Urinary bladder (tissue), 4 donors: ENCODE data around the gene KLF2. TPM values are rescaled to one million over a fixed set of nuclear protein-coding genes. Genes with fewer than 3 reads are reported as not detected.

Source experiments
- DNase-seq: peaks from one replicate; pipeline ENCODE4 v3.0.0-alpha.2; 2015; ENCODE audit errors: extremely low spot score
- H3K27ac ChIP-seq: one replicate; pipeline ENCODE4 v1.5.1; 2013; ENCODE audit warnings: low read depth, mild to moderate bottlenecking, moderate library complexity
- H3K36me3 ChIP-seq: one replicate; pipeline ENCODE4 v1.6.1; 2013; ENCODE audit warnings: mild to moderate bottlenecking, moderate library complexity; ENCODE audit not compliant: insufficient read depth
- H3K4me1 ChIP-seq: one replicate; pipeline ENCODE4 v1.6.1; 2013; ENCODE audit warnings: mild to moderate bottlenecking, moderate library complexity; ENCODE audit not compliant: insufficient read depth
- H3K4me3 ChIP-seq: one replicate; pipeline ENCODE4 v1.5.1; 2013; ENCODE audit warnings: low read depth, low read length
- WGBS: extraction: QIAGEN DNeasy Blood & Tissue Kit; methylation state at CpG from one replicate; pipeline ENCODE4 v1.1.7; 2013; 5-methylcytosine and 5-hydroxymethylcytosine counted together
- polyA plus RNA-seq: library from polyadenylated mRNA; stranded (reverse); fragments of 200-250 nt; gene quantifications from one replicate; pipeline ENCODE4 v1.2.3, GENCODE V29; 2013
- total RNA-seq: library from RNA; depleted of rRNA; stranded (reverse); fragments of >200 nt; gene quantifications from one replicate; pipeline ENCODE4 v1.2.3, GENCODE V29; 2014
- donor health status: healthy with polysubstance abuse.
- donor health status: healthy.

Gene KLF2
- total and polyA plus RNA-seq, 2 donors: 14.2 to 155 TPM

DNA sequence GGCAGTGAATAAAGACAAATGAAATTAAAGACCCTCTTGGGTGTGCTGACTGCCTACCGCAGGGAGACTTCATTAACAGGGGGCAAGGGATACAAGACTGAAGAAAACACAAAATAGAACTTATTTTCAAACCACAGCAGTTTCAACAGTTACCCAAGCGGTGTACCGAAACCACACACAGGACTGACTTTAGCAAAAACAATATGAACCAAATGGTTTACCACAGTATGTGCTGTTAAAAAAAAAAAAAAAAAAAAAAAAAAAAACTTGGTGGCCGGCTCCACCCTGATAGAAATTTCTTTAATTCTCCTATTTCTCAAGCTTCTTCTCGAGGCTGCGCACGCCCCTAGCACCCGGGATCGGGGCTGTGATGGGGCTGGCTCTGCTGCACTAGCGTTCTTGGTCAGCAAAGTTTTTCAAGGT, 42.6 kb downstream of the KLF2 start:
- H3K4me1 ChIP-seq: no peaks in the 10 kb centered on the region
- no peaks in the 10 kb centered on the region for H3K36me3 ChIP-seq
- H3K27ac ChIP-seq: no peak overlapping the region
- 87% methylated on average over 10 of the region's 10 CpGs for WGBS
- H3K4me3 ChIP-seq: no peak overlapping the region
- DNase-seq: no peak

DNA sequence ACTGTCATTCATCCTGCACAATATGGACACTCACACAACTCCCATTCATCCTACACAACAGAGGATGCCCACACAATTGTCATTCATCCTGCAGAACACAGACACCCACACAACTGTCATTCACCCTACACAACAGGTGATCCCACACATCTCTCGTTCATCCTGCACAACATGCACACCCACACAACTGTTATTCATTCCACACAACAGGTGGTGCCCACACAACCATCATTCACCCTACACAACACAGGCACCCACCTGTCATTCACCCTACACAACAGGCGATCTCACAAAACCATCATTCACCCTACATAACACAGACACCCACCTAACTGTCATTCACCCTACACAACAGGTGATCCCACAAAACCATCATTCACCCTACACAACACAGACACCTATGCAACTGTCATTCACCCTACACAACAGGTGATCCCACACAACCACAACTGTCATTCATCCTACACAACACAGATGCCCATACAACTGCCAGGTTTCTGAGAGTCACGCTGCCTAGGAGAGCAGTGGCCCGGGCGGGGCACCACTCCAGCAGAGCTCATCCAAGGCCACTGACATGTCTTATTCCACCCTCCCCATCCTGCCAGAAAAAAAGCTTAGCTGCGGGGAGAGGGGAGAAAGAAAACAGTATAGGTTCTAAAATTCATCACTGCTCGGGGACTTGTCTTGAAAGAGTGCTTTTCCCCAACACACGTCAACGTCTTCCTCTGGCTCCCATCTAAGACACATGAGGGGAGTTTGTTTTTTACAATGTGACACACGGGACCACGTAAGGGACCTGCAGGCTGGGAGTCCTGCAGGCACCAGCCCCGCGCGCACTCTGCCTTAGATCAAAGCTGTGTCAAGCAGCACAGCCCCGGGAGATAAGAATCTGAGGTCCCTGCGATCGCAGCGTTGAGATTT, 44.0 kb downstream of the KLF2 start:
- Histone ChIP-seq H3K4me1 (peaks cover 4% of the 10 kb centered on the region), H3K36me3 (no peaks in the 10 kb centered on the region), H3K4me3 (no peak overlapping the region), H3K27ac (no peak overlapping the region)
- 70% methylated on average over 18 of the region's 18 CpGs for WGBS
- no peak for DNase-seq

DNA sequence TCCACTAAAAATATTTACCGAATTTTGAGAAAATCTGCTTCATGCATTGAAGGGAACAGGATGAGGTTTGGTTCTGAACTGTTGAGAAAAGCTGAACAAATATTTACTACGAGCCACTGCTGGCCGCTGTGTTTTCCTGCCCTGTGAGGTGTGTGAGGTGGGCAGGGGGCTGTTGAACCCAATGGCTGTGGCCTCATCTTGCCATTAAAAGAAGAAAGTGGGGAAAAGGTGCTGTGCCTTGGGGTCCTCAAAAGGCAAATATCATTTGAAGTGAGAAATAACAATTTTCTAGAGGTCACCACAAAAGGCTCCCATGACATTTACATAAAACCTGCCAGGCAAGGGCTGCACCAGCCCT, 44.7 kb downstream of the KLF2 start:
- no peaks in the 10 kb centered on the region for H3K36me3 ChIP-seq
- no peak for DNase-seq
- H3K4me1 ChIP-seq: peaks cover 5% of the 10 kb centered on the region

GRCh38 chr19:16369664-16370576, 45.3 kb downstream of the KLF2 start:
- Histone ChIP-seq H3K36me3 (no peaks in the 10 kb centered on the region), H3K27ac (no peak overlapping the region), H3K4me1 (peaks cover 6% of the 10 kb centered on the region), H3K4me3 (no peak overlapping the region)
- WGBS: 85% methylated on average over 22 of the region's 22 CpGs
- DNase-seq: no peak

More for the DNA sequence above, 44.7 kb downstream of the KLF2 start:
- no peak overlapping the region for H3K27ac ChIP-seq
- H3K4me3 ChIP-seq: no peak overlapping the region
- WGBS: 73% methylated on average over 3 of the region's 3 CpGs

DNA sequence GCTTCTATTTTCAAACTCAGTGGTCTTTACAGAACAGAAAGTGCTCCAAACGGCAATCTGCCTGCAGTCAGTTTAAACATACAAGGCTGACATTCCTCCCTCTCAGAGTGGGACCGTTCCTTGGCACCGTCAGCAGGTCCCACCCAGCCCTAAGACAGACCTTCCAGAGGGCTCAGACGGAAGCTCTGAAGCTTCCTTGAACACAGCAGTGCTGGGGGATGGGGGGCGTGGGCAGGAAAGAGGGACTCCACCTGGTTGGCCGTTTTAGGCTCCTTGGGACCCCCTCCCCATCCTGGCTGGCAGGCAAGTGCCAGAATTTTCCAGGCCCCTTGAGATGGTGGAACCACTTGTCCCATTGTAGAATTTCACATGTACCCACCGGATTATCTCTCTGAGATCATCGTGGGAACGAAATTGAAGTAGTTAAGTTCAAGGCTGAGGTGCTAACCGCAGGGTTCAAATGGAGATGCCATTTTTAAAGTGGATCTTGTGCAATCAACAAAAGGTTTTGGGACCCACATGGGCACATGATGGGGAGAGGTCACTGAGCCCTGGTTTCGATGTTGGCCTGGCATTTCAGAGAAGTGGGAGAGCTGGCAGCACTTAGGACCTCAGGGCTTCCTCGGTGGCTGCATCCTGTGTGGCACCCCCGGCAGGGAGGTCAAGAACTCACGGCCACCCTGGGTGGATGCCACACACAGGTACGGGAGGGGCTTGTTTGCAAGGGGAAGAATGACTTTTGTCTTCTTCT, 46.2 kb downstream of the KLF2 start:
- WGBS: 64% methylated on average over 15 of the region's 15 CpGs
- H3K36me3 ChIP-seq: no peaks in the 10 kb centered on the region
- H3K4me1 ChIP-seq: peaks cover 6% of the 10 kb centered on the region
- peak overlapping the region; percentile 66 for H3K27ac ChIP-seq
- no peak for DNase-seq
- H3K4me3 ChIP-seq: no peak overlapping the region

DNA sequence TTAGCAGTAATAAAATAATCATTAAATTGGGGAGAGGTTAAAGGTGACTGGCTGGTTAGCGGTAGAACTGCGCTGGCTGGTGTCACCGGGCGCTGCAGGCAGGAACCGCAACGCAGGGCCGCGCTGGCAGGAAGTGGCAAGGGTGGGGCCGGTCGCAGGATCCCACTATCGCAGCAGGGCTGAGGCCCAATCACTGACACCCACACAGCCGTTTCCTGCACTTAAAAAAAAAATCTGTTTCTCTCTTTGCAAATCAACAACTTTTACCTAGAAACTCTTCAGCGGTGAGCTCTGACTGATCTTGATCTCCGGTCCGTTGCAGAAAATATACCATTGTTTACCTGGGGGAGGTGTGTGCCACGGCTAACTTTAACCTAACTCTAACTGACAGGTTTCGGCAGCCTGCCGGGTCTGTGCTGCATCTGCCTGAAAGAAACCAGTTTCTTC, 46.9 kb downstream of the KLF2 start:
- Histone ChIP-seq H3K36me3 (no peaks in the 10 kb centered on the region), H3K4me1 (peaks cover 6% of the 10 kb centered on the region), H3K4me3 (no peak overlapping the region), H3K27ac (peak overlapping the region; percentile 66)
- peak; percentile 46 for DNase-seq
- WGBS: 63% methylated on average over 18 of the region's 18 CpGs

DNA sequence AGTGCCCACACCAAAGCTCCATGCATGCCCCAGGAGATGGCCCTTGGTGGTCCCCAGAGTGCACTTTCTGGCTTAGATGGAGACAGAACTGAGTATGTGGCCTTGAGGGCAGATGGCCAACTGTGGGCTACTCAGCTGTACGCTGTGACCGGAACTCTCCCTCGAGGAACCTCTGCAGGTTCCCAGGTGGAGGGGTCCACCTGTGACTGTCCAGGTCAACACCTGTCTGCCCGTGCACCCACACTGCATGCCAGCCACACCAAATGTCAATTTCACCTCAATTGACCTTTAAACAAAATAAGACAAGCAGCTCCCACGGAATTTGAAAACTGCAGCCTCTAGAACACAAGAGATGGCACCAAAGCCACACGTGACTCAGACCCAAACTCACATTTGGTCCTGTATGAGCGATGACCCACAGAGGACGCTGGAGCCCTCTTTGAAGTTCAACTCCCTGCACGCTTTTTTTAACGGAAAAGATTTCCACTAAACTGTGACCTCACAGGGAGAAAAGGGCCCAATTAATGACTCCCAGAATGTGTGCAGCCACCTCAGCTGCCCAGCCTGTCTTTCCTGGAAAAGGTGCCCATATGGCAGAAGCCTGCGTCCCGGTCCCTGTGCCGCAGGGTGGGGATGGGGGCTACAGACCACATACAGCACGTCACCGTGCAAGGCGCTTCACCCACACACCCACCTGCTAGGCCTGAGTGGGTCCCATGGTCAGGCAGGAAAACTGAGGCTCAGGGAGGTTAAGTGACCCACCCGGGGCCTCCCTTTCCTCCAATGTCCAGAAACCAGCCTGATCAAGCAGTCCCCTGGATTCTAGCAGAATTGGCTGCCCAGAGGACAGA, 47.7 kb downstream of the KLF2 start:
- no peak overlapping the region for H3K4me3 ChIP-seq
- H3K36me3 ChIP-seq: no peaks in the 10 kb centered on the region
- H3K27ac ChIP-seq: peak overlapping the region; percentile 4
- peaks cover 6% of the 10 kb centered on the region for H3K4me1 ChIP-seq
- no peak for DNase-seq
- 82% methylated on average over 17 of the region's 17 CpGs for WGBS

DNA sequence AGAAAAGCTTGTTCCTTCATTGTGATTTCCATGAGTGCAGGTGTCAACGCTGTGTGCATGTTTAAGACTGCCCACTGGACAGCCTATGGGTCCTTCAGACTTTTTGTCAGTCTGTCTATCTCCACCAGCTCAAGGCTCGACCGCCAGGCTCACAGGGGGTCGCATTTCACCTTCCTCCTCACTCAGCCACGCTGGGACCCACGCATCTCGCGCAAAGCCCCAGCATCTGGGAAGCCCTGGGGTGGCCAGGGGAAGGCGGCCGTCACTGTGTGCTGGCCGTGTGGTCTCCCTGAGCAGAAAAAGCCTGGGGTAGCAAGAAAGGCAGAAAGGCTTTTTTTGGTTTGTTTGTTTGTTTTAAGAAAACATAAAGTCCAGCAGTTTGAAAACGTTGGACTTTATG, 48.5 kb downstream of the KLF2 start:
- Histone ChIP-seq H3K27ac (peak overlapping the region; percentile 4), H3K36me3 (no peaks in the 10 kb centered on the region), H3K4me1 (peaks cover 6% of the 10 kb centered on the region), H3K4me3 (no peak overlapping the region)
- no peak for DNase-seq
- 68% methylated on average over 12 of the region's 12 CpGs for WGBS

DNA sequence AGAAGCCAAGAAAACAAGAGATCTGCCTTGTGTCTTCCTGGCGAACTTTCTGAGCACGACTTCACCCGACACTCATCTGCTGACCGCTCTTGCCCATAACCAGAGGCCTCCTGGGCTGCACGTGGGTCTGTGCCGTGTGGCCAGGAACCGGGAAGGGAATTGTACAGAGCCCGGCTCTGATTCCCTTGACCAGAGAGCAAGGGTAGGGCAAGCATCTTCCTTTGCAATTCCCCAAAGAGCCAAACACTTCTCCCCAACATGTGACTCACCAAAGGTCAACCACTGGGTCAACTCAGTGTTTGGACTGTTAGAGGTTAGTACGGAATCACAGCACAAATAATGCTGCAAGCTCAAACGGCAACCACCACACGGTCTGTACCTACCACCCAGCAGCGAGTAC, 48.9 kb downstream of the KLF2 start:
- Histone ChIP-seq H3K36me3 (no peaks in the 10 kb centered on the region), H3K4me3 (no peak overlapping the region), H3K27ac (no peak overlapping the region), H3K4me1 (peaks cover 6% of the 10 kb centered on the region)
- DNase-seq: no peak
- WGBS: 30% methylated on average over 12 of the region's 12 CpGs

GRCh38 chr19:16373989-16374388, 49.4 kb downstream of the KLF2 start:
- Histone ChIP-seq H3K4me1 (peaks cover 6% of the 10 kb centered on the region), H3K27ac (no peak overlapping the region), H3K36me3 (no peaks in the 10 kb centered on the region), H3K4me3 (no peak overlapping the region)
- no peak for DNase-seq
- WGBS: 56% methylated on average over 8 of the region's 8 CpGs

DNA sequence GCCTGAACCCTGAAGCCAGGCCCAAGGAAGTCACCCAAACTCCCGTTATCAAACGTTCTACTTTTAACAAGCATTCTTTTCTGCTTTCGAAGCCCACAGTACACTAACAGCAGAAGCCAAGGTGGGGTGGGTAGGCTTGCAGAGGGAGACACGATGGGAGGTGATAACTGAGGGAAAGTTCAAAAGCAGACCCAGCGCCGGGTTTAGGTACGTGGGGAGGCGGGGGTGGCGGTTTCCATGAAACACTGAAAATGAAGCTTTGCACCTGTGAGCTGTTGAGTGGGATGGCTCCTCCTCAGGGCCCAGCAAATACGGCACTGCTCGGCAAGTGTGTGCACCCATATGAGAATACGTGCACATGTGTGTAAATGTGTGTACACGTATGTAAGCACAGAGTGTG, 49.8 kb downstream of the KLF2 start:
- no peak for DNase-seq
- Histone ChIP-seq H3K36me3 (no peaks in the 10 kb centered on the region), H3K4me1 (peaks cover 6% of the 10 kb centered on the region), H3K4me3 (no peak overlapping the region), H3K27ac (no peak overlapping the region)
- WGBS: 60% methylated on average over 13 of the region's 13 CpGs

DNA sequence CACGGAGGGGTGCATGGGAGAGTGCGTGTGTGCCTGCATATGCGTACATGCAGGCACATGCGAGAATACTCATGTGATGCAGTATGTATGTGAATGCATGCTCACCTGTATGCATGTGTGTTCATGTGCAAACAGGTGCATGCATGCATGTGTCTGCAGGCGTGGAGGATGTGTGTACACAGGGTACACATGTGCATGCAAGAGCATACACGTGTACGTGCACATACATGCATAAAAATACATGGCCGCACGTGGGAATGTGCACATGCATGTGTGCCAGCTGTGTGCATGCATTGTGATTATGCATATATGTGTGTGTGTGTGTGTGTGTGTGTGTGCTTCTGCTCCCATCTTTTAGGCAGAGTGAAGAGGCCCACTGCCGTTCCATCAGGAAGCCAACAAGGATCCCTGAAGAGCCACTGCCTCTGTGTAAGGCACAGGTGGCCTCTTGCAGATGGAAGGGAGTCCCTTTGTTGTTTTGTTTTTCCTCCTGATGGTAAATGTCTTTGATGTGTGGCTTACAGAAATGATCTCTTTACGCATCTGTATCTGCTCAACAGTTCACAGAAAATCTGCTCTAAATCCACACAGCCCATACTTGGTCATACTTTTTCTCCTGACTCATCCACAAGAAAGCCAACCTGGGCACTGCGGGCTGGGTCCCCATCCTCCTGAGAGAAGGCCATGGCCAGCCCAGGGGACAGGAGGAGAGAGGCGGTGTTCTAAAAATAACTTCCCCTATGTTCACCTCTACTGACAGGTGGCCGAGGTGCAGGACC, 50.7 kb downstream of the KLF2 start:
- no peak for DNase-seq
- H3K27ac ChIP-seq: no peak overlapping the region
- peaks cover 6% of the 10 kb centered on the region for H3K4me1 ChIP-seq
- no peak overlapping the region for H3K4me3 ChIP-seq
- whole genome bisulfite sequencing: 83% methylated on average over 14 of the region's 14 CpGs
- H3K36me3 ChIP-seq: no peaks in the 10 kb centered on the region
